GM21737 (cell line): ENCODE data around the gene CHD6.

Experiments
- ATAC-seq: cut with Tn5 transposase; IDR thresholded peaks from one replicate; pipeline ENCODE4 v1.9.1; 2021; ENCODE audit warnings: mild to moderate bottlenecking, moderate library complexity; ENCODE audit not compliant: unreplicated experiment

The CHD6 gene

DNA sequence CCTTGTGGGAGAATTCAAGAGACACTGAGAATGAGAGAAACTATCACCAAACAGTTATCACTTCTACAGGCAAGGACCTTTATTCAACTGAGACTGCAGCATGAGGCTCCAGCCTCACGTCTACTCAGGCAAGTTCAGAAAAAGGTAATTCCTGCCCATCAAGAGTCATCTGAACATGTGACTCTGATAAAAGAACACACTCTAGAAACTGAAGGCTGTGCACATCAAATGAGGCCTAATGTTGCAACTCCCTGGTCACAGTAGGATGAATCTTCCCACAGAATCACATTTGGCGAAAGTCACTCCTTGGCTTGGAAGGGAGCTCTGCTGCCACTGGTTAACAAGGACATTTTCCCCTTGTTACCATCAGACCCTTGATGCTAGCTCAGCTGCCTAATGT is 180.3 kb downstream of the CHD6 start:
- ATAC-seq: no peak

DNA sequence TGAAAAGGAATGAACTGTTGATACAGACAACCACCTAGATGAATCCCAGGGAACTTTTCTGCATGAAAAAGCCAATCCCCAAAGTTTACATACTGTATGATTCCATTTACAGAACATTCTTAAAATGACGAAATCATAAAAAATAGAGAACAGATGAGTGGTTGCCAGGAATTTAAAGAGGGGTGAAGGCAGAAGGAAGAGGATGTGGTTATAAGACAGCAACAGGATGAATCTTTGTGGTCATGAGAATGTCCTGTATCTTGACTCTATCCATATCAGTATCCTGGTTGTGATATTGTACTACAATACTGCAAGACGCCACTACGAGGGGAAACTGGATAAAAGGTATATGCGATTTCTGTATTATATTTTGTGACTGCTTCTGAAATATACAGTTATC is 181.5 kb downstream of the CHD6 start:
- ATAC-seq: no peak

DNA sequence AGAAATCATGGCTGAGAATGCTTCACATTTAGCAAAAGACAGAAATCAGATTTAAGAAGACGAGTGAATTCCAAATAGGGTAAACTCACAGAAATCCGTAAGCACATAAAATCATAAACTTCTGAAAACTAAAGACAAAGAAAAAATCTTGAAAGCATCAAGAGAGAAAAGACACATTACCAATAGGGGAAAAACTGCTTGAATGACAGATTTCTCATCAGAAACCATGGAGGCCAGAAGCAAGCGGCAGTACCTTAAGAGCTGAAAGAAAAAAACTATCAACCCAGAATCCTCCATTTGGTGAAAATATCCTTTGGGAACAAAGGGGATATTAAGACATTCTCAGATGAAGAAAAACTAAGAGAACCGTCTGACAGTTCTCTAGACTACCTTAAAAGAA is 185.0 kb downstream of the CHD6 start:
- no peak for ATAC-seq

DNA sequence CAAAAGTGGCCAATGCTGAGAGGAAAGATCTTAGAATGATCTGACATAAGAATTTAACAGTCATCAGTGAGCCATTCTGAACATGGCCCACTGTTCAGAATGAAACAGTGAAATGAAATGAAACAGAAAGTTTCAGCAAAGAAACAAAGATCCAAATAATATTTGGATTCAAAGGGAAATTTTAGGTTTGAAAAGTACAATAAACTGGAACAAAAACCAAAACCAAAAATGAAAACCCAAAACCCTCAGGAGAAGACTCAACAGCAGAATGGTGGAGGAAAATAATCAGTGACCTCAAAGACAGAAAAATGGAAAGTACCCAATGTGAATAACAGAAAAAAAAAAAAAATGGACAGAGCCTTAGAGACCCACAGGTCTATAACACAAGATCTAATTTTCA is 185.4 kb downstream of the CHD6 start:
- ATAC-seq: no peak

DNA sequence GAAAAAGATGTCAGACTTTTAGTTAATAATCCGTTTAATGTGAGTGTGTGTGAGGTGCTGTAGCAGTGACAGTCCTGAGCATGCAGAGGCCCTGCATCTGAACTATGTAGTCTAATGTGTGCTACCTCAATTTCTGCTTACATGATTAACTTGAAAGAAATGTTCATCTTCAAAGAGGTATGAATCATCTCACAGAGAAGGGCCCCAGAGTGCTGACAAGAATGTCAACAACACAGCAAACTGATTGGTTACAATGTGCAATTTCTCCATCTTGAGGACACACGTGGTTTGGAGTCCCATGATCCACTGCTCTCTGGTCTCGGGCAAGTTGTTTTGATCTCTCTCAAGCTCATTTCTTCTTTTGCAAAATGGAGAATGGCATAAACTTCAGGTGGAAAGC is 189.9 kb downstream of the CHD6 start:
- no peak for ATAC-seq

DNA sequence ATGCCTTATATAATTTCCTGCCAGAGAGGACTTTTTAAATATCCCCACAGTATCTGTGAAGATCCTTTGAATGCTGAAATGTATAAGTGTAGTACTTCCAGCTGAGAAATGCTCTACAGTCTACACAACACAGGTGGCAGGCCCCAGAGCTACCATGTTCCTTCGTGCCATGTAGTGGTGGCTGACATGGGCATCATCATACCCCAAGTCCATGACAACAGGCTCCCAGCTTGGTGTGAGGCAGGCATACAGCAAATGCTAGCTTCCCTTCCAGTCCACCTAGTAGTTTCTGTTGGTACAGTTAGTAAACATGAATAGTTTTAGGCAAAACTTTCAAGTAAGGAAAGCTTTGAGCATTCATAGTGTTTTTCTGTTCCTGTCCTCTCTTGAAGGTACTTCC is 190.3 kb downstream of the CHD6 start:
- ATAC-seq: no peak

DNA sequence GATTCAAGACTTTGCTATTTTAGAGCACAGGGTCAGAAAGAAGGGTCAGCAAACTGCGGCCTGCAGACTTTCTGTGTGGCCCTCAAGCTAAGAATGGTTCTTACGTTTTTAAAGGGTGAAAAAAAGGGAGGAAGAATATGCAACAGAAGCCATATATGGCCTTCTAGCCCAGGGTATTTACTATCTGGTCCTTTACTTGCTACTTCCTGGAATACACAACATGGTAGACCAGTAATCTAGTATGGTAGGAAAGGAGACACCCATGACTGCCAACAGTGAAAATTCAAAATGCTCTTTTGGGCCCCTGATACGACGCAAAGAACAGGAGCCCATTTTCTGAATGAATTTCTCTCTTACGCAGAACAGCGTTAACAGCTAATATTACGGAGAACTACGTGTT is 191.2 kb downstream of the CHD6 start:
- ATAC-seq: no peak

DNA sequence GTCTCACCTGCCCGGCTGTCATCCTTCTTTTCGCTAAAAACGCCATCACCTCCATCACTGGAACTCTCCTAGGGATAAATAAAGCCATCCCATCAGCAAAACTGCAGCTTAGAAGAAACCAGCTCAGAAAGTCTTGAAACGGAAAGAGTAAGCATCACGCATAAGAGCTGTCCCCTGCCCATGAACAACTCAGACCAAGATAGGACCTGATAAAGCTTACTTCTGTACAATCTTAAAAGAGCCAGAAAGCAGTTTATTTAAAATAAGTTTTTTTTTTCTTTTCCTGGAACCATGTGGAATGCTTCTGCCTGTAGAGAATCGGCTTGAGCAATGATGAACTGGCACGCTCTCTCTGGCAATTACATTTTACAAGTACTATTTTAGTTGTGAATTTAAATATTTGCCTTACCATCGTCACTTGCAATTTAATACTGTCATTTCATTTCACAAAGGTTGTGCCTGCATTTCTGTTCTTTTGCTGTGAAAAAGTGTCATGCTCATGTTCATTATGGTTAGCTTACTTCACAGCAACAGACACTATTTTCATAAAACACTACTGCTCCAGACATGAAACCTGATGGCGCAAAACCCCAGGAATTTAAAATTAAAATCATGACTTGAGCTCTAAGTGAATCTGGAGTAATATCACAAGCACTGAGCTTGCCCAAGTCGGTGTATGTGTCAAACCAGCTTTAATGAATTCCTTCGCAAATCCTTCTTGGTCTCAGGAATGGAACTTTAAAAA is 191.9 kb downstream of the CHD6 start:
- no peak for ATAC-seq

DNA sequence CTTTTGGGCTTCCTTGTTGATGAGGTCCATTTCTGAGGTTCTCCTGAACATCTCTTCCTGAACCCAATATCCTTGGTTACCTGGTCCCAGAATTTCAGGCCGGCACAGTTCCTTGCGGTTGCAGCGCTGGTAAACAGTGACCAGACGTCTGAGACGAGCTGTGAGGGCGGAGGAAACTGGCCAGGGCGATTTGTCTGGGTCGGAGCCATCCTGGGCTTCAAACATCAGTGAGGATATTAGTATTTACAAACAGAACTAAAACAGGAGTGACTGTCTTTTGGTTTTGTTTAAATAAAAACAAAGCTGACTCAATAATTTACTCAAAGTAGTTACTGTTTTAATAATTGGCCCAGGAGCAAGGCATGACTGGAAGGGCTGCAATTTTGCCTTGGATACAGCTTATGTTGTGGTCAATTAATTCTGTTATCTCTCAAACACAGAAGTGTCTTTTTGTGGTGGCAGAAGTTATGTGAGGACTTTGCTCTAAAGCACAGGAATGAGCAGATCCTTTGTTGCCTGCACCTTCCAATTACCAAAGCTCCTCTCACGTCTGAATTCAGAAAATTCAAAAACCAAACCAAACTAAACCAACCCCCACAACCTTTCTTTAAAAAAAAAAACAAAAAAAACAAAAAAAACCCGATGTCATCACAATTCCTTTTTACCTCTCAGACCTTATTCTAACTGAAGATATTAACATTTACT is 192.8 kb downstream of the CHD6 start:
- ATAC-seq: no peak

DNA sequence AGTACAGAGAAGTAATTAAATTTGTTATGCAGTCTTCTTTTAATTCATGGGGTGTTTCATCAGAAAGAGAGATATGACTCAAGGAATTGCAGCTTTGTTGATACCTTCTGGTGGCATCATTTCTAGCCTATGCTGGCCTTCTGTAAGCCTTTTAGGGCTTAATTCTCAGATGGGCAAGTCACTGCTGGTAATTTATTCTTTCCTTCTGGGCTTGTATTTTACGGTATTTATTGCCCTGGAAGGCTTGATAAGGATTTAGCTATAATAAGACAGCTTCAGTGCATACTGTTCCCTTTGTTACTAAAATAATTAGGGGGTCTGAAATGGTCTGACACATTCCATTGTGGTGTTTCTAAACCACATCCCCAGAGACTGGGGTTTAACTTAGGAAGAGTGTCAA is 193.6 kb downstream of the CHD6 start:
- ATAC-seq: no peak

DNA sequence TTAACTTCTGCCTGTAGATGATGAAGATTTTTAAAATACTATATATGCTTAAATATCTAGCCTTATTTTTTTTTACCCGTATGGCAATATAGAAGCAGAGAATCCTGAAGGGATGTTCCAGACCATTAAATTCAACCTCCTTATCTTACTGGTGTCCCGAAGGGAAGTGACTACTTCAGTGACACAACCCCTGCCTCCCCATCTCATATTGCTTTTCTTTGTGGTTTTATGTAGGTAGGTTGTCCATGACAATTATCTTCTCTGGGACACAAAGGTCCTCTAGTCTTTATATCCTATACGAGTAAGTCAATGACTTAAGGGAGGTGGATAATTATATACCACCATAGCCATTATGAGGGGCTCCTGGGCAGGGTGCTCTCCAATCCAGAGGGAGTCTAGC is 194.2 kb downstream of the CHD6 start:
- ATAC-seq: no peak

DNA sequence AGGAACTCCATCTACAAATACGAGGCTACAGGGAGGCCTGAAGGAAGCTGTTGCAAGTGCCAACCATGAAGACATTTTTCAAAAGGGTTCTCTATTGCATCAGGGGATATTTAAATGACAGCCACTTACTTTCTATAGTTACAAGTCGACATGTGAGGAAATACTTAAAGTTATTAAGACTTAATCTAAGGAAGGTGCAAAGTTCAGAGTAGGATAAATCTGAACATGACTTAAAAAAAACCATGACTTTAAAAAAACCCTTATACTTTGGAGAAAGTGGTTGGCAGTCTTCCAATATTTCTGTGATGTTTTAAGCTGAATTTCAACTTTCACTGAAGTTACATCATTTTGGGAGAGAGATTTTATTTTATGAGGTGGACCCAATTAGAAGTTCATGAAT is 195.2 kb downstream of the CHD6 start:
- no peak for ATAC-seq

DNA sequence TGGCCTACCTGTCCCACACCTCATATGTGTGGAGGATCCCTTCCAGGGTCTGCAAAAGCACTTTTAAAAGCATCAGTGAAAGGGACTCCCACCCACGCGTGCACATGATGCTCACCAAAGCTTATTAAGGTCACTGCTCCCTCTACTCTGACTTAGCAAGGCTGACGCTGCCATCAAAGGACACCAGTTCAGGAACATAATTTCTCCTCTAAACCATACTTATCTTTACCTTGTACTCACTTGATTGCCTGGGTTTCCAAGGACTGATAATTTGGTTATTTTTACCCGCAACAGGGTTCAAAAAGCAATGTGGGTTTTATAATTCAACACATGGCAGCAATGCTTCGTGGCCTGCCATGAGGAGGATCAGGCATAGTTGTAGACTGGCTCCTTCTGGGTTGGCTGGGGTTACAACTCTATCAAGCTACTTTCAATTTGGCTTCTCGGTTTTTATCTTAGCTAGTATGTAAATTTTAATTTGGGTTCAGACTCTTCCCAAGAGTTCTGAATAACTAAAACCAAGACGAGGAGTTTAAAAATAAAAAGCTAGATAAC is 199.4 kb downstream of the CHD6 start:
- no peak for ATAC-seq

DNA sequence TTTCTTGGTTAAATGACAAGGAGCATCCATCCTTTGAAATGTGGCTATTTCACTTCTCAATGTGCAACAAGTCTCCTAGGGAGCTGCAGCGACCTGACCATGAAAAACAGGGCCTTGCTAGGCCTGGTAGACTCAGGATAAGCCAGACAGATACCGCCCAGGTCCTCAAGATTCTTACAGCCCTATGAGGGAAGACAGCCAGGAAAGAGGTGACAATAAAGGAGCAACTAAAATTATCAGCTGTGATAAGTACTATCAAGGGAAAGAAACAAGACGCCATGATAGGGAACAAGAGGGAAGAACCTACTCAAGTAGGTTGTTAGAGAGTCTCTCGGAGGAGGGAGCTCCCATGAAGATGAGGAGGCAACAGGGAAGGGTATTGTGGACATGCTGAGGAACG is 200.1 kb downstream of the CHD6 start:
- ATAC-seq: no peak

DNA sequence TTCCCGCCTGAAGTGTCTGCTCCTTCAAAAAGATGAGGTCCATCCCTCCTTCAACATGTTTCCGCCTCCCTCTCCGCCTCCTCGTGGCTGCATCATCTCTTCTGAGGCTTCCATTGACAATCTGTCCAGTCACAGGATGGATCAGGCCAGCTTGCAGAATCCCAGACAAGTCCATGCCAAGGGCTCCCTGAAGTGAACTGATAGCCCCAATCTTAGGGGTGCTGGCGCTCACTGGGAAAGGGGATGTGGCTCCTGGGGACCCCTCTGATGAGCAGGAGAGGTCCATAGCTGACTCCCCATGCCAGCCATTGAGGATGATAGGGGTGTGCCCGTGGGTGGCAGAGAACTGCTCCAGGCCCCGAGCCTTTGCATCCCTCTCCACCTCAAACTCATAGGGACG is 203.0 kb downstream of the CHD6 start:
- ATAC-seq: no peak

DNA sequence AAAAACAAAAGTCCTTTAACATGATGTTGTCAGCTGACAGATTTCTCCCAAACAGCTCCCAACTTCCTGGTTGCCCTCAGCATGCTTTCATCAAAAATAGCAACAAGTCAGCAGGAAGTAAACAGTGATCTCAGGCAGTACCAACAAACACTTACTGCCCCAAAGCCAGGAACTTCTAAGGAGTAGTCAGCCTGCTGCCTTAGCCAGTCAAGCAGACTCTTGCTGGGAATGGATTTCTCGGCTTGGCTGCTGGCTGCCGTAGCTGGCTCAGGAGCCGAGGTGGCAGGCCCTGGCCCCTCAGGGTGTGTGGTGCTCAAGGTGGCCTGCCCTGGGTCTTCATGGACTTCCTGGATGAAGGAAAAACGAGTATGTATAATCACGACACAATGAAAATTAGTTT is 205.0 kb downstream of the CHD6 start:
- no peak for ATAC-seq

DNA sequence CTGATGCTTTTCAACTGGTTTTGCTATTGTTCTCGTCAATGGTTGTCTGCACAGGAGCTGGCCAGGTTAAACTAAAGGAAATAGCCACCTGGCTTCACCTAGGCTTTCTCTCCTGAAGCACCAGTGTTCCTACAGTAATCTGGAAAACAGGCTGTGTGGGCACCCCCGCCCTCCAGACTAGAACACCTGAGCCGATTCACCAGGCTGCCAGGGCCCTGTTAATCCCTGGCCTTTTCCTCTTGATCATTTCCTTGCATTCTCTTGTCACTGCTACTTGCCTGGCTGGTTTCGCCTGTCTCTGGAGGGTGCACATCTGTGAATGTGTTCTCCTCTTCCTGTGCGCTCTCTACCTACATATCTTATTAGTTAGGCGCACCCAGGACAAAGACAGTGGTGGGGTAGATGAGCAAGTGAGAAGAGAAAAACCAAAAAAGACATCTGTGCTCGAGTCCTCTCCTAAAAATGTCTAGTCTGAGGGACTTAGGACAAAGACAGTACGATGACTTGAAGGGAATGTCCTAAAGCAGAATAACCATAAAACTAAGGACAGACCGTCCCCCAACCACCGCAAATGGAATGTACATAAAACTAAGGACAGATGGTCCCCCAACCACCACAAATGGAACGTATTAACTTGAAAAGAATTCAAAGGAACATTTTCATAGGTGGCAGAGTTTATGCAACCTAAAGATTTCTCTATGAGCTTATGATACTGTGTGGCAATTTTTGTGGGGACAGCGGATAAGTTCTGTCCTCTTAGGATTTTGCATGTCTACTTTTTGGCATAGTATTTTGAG is 205.7 kb downstream of the CHD6 start:
- no peak for ATAC-seq

DNA sequence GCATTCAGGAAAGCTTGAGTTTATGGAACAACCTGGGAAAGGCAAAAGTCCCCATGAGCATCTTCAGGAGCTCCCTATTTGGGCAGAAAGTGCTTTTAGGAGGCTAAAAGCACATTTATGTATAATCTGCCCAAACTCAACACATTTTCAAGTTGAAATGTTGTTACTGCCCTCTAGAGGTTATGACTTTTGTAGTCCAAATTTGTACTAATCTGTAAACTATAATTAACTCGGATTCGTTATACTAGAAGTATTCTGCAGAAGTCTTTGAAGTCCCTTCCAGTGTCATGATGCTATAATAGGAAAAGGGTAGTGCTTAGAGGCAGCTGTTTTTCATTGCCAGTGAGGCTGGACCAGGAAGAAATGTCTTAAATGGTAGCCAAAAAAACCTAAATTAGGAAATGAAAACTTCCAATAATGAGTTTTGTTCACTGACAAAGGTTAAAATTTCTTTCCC is 206.8 kb downstream of the CHD6 start:
- no peak for ATAC-seq

DNA sequence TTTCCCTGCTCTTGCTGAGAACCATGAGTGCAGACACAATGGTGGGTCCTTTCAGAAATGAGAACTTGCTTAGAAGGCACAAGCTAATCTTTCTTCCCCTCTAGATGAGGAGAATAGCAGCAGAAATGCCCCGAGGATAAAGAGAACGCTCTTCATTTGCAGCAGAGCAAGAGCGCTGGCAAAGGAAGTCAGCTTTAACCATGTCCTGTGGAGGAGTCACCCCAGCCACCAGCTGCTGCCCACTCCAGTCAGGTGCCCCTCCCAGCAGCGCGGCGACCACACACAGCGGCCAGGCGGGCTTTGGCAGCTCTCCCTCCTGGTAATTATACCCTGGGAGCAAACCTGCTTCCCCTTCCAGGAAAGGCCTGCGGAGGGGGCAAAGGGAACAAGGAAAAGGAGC is 209.2 kb downstream of the CHD6 start:
- ATAC-seq: no peak

DNA sequence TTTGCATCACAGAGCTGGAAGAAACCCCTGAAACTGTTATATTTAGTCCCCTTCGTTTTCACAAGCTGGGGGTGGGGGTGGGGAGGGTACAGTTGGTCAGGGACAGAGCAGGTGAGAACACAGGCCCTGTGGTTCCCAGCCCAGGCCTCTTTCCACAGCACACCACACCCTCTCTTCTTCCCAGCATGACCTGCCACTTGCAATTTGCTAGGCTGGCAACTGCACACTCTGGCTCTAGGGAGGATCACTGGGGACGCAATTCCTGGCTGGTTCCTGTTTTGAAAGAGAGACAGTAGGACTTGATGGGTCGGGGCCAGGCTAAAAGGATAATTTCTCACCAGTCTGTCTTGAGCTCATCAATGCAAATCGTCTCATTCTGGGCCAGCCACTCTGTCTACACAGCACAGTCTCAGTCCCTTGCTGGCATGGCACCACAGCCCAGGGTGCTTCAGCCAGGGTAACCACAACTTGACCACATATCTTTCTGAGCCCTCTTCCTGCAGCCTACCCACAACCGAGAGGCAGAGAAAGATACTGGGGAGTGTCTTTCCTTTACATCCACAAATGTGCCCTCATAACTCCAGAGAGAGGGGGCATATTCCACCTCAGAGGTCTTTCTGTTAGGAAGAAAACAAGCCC is 209.9 kb downstream of the CHD6 start:
- no peak for ATAC-seq

DNA sequence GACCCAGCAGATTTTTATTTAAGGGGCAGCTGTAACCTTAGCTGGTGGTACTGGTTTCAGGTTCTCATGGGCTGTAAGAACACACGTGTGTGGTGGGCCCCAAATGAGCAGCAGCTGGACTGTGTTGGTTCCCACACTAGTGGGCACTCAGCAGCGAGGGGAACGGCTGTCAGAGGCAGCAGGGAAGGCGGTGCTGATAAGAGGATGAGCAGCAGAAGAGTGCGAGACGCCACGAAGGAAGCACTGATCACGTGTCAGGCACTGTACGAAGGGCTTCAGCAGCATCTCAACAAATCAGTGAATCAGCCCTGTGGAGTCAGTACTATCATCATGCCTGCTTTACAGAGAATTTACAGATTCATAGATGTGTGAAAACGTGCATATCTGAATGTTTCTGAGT is 210.6 kb downstream of the CHD6 start:
- ATAC-seq: no peak
